CMK (cell line): Measurements from ENCODE around the gene ATXN7.

Experiments
- DNase-seq: peaks from one replicate; pipeline ENCODE4 v3.0.0-alpha.2; 2010; ENCODE audit warnings: low read depth

The ATXN7 gene

DNA sequence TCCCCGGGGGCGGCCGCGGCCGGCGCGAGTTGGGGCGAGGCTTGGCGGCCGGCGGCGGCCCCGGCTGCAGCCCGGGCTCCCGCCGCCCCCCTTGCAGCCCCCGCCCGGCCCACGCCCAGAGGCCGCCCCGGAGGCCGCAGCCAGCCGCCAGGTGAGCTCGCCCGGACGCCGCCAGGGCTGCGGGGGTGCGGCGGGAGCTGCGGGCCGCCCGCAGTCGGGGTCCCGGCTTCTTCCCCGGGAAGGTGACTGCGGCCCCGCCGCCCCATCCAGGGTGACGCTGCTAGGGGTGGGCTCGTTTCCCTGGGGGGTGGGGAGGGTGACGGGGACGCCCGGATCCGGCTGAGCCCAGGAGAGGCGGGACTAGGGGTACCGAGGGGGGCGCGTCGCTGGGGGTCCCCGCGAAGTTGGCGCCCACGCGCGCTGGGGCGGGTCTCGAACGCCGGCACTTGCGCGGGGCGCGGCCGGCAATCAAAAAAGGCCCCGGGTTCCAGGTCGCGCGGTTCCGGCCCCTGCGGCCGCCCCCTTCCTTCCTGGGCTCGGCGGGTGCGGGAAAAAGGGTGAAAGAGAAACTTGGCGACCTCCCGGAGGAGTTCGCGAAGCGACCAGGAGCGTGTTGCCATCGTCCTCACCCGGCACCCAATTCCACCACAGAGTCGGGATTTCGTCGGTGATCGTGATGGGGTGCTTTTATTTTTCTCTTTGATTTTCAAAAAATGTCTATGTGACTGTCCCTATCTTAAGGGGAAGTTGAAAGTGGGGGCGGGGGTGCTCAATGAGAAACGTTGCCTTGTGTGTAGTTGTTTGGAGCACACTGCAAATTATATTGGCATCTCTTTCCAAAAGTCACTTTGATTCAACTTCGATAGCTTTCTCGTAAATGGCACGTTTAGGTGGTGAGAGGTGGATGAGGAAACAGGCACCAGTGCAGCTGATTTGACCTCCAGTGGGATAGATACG, 619 bp downstream of the ATXN7 start:
- DNase-seq, result no peak

DNA sequence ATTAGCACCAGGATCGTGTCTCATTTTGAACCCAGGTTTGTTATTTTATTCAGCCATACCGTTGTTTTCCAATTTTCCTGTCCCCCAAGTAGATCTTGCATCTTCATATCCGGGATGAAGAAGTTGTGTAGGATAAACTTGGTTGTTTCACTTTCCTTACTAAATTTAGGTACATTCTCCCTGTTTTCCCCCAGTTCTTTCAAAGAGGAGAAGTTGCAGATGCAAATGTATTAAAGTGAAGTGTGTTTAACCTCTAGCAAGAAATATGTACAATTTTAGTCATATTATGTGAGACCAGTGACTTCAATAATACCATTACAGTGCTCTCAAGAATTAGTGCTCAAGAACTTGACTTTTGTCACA, 1.3 kb downstream of the ATXN7 start:
- DNase-seq, result no peak

DNA sequence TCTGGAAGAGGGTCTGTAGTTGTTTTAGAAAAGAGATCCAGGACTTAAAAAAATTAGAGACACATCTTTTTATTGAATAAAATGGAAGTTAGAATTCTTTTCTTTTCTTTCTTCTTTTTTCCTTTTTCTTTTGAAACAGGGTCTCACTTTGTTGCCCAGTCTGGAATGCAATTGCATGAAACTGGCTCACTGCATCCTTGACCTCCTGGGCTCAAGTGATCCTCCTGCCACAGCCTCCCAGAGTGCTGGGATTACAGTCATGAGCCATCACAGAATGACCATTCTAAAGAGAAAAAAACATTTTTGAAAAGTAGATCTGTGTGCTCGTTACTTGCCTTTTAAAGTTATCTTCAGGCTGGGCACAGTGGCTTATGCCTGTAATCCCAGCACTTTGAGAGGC, 3.6 kb downstream of the ATXN7 start:
- DNase-seq, result no peak

DNA sequence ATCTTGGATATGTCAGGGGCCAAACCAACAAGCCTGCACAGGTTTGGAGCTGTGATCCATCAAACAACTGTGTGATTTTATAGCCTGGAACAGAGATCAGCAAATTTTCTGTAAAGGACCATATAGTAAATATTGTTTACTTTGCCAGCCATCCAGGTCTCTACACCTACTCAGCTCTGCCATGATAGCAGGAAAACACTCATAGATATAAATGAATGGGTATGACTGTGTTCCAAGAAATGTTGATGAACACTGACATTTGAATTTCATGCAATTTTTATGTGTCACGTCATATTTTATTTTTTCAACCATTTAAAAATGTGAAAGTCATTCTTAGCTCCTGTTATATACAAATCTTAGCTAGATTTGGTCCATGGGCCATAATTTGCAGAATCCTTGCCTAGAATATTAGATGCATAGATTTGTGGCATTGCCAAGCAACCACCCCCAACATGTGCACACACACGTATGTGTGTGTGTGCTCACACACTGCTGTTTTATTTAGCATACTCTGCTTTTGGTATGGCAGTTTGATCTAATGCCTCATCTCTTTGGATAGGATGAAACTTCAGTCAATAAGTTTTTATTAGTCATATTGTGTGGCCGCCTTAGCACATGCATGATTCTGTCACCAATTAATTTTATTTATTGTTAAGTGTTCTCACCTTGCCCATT, 6.4 kb downstream of the ATXN7 start:
- DNase-seq, result no peak

DNA sequence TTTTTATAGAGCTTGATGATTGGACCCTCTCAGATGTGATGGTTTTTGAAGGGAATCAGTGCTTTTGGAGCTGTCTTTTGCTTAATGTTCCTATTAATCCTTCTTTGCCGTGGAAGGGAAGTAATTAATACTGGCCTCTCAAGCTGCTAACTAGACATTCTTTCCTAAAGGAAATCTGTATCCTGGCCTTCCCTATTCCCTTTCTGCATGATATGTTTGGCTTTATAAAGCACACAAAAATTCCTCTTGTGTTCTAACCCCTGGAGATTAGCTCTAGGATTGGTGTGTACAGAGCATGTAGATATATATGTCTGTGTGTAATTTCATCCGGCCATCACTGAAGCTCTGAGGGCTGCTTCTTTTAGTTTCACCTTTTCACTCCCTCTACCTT, 6.9 kb downstream of the ATXN7 start:
- DNase-seq, result no peak

DNA sequence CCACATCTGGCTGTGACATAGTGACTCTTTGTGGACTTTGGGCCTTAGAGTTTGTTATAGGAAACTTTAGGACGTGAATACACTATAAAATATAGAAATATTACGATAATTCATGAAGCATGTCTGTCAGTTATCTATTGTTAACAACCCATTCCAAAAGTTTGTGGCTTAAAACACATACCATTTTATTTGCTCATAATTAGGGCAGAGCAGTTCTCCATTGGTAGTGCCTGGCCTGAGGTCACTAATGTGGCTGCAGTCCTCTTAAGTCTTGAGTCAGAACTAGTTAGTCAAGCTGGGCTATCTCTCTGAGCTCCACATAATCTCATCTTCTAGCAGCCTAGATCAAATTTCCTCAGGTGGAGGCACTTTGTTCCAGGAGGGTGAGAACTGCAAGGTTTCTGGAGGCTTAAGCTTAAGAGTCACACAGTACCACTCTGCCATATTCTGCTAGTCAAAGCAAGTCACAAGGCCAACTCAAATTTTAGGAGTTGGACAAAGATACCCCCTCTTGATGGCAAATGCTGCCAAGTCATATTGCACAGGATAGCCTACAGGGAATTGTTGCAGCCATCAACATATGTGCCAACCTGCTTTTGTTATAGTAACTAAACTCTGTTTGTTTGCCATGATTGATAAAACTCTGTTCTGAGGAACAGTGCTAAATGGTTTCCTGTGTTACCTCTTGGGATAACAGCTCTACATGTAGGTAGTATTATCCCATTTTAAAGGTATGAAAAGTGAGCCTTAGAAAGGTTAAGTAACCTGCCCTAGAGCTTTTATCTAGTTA, 8.7 kb downstream of the ATXN7 start:
- DNase-seq, result no peak

DNA sequence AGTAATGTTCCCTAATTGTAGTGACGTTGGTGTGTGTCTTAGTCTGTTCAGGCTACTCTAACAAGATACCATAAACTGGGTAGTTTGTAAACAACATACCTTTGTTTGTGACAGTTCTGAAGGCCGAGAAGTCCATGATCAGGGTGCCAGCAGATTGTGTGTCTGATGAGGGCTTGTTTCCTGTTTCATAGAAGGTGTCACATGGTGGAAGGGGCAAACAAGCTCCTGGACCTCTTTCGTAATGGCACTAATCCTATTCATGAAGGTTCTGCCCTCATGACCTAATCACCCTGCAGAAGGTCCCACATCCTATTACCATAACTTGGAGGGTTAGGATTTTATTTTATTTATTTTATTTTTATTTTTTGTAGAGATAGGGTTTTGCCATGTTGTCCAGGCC, 11.1 kb downstream of the ATXN7 start:
- DNase-seq, result no peak

DNA sequence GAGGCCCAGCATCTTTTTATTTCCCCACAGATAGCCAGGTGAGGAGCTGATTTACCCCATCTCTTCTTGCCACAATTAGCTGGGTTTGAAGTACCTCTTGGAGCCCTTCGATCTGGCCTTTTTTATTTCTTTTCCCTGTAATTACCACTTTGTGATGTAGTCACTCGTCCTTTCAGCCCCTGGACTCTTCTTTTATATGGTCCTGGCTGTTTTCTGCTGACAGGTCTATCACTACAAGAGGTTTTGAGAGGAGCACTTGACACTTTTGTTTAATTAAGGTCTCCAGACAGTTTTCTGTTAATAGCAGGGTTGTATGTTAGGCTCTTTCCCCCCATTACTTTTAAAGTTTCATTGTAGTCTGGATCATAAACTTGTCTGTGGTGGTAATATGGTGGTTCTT, 11.8 kb downstream of the ATXN7 start:
- DNase-seq, result no peak

DNA sequence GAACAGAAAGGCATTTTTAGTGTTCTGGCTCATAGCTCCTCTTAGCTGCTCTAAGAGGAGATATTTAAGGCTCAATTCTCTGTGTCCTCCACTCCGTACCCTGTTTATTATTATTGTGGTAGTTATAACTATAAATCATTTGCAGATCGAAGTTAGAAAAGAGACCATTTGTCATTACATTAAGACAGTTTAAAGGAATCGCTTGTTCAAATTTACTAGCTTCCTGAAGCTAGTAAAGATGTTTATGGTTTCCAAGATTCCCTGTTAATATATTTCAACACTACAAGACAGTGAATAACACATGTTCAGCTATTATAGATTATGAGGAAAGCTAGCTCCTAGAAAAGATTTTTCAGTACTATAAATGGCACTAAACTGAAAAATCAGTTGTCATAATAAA, 12.6 kb downstream of the ATXN7 start:
- no peak for DNase-seq

DNA sequence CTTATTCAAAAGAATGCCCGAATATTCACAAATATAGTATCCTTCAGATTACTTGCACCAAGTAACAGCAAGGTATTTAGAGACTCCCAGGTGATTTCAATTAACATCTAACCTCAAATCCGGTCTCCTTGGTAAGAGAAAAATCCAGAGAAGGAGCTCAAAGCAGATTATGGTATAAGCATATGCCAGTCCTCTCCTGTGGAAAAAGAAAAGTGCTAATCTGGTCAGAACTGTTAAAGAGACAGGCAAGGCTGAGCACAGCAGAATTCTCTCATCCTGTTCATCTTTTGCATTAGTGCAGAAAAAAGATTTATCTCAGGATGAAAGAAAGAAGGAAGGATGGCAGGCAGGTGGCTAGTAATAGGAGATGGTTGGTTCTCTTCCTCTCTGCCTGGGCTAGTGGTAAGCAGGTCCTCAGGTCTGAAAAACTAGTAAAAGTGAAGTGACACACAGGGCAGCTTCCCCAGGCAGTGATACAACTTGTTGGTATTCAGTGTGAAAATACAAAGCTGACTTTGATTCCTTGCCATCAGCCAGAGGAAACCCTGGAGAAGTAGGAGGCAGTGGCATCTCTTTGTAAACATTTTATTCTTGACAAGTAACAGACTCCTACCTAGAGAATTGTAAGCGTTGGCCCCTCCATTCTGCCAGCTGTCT, 14.2 kb downstream of the ATXN7 start:
- DNase-seq, result no peak

DNA sequence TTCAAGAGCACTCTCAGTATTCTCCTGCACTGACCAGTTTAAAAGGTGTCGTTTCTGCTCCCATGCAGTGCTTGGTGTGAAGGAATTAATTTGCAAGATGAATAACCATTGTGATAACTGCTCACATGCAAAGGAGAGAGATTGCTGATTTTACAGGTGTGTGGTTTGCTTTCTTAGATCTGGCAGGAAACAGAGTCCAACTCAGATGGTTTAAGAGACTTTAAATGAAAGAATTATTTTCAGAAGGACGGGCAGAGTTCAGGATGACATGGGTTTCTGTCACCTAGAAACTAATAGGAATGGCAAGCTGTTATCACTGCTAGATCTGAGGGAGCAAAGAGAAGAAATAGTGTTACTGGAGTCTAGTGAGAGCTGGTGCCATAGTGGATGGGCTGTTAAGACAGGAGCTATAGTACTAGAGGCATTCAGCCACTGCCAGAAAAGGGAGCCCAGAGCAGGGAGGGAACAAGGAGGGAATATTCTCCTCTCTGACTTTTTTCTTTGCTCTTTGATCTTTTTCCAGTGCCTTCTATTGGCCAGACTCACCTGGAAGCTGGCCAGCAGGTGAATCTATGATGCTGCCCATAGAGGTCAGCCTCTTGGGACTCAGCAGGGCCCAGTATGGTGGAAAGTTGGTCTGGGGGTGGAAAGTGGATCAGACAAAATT, 14.9 kb downstream of the ATXN7 start:
- DNase-seq, result no peak

DNA sequence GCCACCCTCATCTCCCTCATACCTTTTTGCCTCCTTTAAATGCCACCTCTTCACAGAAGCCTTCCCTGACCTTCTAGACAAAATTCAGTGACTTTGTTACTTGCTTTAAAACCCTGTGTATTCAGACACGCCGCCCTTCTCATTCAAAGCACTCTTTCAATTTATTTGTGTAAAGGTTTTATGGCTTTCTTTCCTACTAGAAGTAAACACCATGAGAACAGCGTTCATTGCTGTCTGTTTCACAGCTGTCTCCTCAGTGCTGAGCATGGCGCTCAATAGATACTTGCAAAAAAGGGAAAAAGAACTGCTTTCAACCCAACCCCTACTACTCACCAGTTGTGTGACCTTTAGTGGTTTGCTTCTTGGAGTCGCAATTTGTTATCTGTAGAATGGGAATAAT, 17.0 kb downstream of the ATXN7 start:
- DNase-seq, result no peak

DNA sequence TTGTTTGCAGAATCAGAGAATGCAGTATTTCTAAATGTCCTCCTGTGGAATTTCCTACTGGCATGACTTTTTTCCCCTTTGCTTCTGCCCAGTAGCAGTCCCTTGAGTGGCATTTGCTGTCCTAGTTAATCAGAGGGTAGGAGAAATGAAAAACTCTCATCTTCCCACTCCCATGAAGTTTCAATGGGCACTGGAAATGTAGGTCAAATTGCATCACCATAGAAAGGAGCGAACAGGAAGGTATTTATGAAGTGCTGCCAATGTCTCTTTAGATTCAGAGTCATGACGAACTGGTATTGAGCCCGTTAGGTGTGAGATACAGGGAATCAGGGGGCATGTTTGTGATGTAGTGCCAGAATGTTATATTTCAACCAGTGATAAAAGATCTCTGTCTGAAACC, 23.2 kb downstream of the ATXN7 start:
- DNase-seq, result no peak

DNA sequence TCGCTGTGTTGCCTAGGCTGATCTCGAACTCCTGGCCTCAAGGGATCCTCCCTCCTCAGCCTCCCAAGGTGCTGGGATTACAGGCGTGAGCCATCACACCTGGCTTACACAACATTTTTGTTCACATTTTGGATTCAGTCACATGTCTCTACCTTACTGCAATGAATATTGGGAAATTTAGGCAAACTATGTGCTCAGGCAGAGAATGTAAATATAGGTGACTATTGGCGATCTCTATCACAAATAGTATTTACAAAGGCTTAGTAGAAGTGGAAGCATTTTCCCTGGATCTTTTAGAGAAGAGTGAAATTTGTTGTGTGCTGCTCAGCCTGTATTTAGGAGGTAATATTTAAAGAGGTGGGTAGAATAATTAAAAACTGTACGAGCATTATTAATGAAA, 27.9 kb downstream of the ATXN7 start:
- no peak for DNase-seq

DNA sequence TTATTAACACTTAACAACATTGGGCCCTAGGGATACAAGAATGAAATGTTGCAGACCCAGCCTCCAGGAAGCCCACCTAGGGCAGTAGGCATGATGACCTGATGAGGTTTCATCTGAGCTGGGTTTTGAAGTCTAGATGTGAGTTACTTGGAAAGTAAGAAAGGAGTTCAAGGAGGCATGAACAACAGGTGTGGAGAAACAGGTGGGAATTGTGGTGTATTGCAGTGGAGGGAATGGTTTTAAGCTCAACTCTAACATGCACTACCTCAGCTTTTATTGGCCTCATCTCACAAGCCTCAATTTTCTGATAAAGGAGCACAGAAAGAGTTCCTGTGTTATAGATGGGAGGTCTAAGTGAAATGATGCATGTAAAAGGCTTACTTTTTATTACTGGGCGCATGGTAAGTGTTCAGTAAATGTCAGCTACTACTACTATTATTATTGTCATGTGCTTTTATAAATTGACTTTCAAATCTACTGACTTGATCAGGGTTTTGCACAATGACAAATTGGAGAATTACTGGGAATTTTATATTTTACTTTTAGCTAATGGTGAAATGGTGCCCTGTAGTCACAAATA, 29.2 kb downstream of the ATXN7 start:
- DNase-seq, result no peak

DNA sequence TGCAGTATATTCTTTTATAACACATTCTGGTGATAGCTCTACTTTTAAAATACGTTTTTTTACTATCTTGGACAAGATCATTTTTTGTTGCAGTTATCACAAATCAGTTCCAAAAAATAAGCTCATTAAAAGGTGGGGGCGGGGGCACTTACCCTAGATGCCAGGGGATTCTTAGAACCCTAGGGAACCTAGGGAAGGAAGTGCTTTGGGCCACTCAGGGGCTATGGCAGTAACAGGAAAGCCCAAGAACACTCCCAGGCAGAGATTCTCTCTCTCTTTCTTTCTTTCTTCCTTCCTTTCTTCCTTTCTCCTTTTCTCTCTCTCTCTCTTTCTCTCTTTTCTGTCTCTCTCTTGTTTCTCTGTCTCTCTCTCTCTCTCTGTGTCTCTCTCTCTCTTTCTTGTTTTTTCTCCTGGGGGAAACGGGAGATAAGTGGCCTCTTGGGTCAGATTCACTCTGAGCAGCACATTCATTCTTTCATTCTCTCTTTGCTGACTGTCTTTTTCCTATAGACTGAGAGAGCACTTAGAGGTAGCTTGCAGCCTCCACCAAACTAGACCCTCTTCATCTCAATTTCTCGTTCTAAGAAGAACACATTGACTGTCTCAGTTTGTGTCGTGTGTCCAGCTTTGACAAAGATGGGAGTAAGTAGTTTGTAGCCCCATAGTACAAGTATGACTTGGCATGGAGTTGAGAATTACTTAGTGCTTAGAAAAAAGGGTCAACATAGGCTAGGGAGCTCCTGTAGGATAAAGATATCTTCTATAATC, 31.9 kb downstream of the ATXN7 start:
- DNase-seq, result no peak

DNA sequence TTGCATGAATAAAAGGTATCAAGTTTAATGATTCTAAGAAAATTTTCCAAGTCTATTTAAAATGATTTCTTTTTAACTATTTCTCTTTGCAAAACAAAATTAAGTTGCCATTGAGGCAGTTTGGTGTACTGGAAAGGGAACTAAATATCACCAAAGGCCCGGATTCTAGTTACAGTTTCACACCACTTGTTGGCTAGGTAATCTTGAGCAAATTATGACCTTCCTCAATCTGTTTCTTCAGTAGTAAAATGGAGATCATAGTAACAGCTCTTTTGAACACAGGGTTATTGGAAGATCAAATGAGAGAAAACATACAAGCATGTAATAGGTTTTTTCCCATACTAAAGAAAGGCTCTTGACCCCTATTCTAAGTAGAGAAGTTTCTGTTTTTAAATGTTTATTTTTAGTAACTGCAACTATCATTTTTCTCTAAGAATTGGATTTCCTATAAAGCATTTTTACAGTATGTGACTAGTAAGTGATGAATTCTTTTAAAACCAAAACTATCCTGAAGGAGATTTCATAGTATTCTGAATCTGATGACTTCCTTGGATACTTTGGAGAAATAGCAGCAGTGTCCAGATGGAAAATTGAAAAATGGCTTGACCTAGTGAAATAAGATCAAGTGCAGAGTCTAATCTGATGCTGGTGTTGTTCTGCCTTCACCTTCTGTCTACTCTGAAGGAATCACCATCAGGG, 32.8 kb downstream of the ATXN7 start:
- DNase-seq, result no peak

DNA sequence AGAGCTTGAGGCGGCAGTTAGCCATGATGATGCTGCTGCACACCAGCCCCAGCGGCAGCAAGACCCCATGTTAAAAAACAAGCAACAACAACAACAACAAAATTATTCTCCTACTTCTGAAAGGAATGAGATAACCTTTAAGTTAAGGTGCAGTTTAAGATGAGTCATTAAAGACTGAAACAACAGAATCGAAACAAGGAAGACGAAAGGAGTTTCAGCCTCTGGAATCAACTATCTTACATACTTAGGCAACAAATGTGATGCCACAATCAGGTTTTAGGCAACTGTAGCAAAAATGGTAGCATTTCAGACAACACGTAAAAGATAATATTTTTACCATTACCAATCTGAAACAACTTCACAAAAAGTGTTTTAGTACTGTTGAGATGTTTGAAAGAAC, 36.3 kb downstream of the ATXN7 start:
- DNase-seq, result no peak

DNA sequence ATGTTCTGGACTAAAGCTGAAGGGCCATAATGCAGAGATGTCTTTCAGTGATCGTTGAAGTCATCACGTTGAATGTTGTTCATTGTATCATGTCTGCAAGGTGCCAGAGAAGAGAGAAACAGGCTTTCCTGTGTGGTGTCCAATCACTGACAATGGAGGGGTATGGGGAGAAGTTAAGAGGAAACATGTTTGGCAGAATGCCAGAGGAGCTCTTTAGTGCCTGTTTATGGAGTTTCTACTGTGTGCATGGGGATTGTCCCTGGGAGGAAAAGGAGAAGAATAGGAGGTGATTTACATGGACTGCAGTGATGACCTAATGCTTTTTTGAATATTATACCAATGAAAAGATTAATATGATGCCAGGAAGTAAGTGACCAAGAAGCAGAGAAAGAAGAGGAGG, 36.8 kb downstream of the ATXN7 start:
- DNase-seq, result no peak
